EH (cell line): Measurements from ENCODE around the gene PRKCA.

ENCODE experiments used
- DNase-seq: peaks from one replicate; pipeline ENCODE4 v3.0.0-alpha.2; 2015; ENCODE audit warnings: low read depth

Gene PRKCA

DNA sequence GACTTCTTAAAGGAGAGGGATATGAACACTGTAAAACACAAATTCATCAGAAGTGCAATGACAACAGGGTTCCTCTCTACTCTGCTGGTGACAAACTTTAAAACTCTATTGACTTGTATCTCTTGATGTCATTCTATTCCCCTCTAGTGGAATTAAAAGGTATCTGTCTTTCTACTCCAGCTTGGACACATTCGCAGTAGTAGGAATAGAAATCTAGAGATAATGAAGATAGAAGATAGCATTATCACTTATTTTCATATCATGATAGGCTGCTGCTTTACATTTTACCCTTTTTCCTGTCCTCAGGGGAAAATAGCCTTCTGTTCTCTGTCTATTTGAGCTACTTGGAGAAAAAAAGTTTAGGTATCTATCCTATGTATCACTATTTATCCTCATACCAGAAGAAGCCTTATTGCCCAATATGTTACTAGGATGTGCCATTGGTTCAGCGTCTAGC is 322.9 kb downstream of the PRKCA start:
- DNase-seq, result peak; percentile 62

DNA sequence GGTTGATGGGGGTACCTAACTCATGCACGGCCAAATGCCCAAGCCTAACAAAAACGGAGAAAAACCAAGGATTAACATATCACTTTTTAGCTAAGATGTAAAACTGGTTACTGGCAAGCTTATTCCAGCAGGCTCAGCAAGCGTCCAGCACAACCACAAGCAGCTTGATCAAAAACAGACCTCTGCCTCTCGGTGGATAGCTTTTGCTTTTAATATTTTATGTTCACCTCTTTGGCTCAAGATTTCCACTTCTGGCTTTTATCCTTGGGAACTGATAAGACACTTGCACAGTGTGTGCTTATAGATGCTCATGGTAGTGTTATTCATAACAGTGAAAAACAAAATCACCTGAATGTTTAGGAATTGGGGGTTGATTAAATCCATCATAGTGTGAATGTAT is 325.6 kb downstream of the PRKCA start:
- no peak for DNase-seq

DNA sequence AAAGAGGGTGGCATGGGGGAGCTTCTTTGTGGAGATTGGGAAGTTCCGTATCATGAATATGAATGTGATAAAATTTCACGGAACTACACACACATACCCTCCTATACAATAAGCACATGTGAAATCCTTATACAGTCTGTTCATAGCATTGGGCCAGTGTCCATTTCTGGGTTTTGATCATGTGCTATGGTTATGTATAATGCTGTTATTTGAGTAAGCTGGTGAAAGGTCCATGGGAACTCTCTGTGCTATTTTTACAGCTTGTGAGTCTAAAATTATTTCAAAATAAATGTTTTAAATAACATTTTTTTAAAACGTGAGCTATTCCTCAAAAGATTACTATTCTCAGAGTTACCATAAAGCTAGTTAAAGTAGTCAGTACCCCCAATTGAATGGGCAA is 327.3 kb downstream of the PRKCA start:
- DNase-seq, result no peak

DNA sequence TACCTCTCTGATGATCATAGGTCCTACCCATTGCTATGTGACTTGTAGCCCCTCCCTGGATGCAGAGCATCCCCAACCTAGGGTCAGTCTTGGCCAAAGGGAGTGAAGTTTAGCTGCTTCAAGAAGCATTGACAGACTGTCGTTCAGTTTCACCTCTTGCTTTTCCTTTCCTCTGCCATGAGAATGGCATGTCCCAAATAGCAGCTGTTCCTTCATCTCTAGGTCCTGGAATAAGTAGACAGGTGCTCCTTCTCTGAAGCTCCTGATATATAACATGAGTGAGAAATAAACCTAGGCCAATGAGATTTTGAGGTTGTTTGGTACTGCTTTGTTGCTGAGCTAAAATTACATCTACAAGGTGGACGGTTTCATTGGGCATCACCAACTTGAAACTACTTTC is 328.0 kb downstream of the PRKCA start:
- no peak for DNase-seq

DNA sequence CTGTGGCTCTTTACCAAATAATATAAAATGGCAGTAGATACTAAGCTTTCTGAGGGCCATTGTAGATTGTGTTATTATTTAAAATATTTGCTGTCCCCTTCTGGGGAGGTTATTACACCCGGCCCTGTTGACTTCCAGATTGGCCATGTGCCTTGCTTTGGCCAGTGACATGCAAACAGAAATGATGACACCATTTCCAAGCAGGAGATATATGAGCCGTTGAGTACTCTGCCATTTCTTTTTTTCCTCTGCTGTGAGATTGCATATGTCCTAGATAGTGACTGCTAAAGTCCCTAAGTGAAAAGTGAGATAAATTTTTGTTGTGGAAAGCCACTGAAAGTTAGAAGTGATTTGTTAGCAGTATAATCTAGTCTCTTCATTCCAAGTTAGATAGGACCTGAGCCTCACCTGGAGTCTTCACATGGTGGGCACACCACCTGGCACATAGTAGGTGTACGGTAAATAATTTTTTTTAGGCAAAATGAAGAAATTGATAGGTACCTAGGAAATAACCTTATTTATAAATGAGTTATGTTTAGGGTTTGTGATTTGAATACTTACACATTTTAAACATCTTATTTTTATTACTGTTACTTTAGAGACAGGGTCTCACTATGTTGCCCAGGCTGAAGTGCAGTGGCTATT is 328.5 kb downstream of the PRKCA start:
- DNase-seq, result no peak

DNA sequence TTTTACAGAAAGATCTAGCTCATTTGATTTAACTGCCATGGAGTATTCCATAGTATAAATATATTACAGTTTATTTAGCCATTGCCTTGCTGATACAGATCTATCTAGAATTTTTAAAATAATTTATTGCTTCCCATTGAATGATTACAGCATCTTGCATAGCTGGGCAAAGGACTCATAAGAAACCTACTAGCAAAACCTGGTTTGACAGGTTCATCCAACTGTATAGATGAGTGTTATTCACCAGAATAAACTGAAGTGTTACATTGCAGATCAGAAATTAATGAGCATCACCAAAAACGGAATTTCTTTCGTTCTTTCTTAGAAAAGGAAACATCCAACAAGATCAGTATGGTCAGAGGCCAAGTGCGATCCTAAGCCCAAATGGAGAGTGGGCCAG is 330.3 kb downstream of the PRKCA start:
- no peak for DNase-seq

DNA sequence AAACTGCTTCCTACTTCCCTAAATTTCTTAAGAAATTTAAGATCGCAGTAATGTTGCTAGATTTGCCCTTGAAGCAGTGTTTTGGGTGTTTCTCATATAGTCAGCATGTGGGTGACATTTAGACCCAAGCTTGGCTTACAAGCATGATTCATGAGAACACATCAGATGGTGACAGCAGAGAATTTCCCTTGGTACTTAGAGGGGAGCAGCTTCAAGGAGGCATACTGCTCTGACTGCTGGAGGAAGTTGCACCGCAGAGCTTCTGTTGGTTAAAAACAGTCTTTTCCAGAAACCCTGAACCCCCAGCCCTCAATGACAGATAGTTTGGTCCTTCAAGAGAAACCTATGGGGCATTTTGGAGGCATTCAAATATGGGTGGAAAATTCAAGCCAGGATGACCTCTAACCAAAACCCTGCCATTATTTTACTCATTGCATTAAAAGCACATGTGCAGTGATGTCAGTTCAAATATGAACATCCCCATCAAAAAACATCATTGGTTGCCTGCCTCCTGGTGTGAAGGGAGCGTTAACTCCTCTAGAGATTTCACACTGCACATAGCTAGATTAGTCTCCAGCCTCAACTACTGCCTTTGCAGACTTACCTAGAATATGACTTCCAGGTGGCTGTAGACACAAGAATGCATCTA is 331.0 kb downstream of the PRKCA start:
- DNase-seq, result peak; percentile 50

DNA sequence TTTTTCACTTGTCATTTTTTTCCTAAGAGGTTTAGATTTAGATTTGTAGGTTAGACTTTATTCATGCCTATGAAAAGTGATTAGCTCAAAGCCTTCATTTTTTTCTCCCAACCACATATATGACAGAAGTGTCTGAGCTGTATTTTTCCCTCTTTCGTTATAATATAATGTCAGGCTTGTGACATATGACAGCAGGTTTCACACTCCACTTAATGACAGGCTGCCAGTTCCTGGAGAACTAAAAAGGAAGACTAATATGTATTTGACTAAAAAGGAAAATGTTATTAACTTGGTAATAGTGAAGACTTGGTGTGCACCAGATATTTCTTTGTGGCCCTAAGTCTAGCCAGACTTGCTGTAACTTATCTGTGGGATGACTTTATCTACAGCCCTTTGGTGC is 331.8 kb downstream of the PRKCA start:
- DNase-seq, result no peak

DNA sequence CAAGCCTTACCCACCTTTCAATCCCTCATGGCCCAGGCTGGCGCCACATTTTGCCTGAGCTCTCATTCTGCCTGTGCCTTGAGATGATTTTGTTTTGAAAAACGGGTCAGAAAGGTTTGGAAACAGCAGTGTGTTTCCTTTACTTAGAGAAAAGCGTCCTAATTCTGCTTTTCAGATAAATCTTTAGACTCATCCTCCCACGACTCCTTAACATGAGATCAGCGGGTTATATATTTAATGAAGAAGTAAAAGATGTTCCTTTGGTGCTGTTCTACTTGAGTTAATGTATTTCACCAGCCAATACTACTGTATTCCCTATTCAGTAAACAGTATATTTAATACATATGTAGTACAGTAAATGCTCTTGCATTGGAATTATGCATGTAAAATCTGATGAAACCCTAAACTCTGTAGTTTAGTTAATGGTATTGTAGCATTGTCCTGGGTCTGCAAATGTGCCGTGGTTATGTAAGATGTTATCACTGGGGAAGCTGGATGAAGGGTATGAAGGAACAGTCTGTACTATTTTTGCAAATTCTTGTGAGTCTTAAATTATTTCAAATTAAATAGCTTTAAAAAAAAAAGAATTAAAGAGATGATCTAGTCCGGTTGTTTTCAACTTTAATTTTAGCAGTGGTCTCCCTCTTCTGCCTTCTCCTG is 333.1 kb downstream of the PRKCA start:
- DNase-seq, result no peak

DNA sequence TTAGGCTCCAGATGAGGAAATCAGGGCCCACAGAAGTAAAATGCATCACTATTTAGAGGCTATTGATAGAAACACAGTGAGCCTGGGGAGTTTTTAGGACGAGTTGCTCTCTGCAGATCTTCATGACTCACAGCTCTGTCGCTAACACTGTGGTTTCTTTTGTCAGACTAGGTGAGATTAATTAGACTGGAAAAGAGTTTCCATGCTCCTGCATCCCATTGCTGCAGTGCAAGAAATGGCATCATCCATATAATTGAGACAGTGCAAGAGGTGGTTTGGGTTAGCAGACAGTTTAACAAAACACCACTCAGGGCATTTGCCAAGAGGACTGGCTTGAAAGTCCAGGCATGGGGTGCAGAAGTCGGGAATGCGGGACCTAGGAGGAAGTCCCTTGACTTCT is 333.7 kb downstream of the PRKCA start:
- DNase-seq, result peak; percentile 61

DNA sequence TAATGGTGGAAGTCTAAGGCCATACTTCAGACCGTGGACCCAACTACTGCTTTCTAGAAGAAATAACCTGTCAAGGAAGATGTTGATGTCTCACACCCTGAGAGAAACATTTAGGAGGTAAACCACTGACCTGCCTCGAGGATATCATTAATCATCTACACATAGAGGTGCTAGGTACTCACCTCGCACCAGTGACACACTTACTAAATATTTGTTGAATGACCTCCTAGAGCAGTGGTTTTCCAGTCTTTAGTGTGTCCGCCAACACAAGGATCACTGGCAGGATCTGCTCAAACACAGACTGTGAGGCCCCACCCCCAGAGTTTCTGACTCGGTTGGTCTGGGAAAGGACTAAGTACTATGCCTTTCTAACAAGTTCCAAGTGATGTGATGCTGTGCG is 335.1 kb downstream of the PRKCA start:
- no peak for DNase-seq

DNA sequence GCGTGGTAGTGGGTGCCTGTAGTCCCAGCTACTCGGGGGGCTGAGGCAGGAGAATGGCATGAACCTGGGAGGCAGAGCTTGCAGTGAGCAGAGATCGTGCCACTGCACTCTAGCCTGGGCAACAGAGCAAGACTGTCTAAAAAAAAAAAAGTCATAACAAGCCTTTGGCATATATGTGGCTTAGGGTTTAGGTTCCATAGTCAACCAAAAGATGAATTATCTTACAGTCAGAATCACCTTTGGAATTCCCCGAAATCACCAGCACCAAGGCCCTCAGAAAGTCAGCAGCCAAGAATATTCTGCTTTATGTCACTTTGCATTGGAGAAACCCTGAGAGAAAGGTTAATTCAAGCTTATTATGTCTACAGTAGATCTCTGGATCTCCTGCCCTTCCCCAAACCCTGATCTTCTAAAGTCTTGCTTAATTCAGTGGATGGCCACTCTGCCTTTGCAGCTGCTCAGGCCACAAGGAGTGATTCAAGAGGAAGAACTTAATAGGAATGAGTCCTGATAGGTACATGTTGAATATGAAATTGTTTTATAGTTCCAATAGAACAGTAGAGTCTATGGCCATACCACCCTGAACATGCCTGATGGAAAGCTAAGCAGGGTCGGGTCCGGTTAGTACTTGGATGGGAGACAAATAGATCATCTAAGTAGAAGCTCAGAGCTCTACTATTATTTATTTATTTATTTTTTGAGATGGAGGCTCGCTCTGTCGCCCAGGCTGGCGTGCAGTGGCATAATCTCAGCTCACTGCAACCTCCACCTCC is 336.5 kb downstream of the PRKCA start:
- DNase-seq, result no peak

DNA sequence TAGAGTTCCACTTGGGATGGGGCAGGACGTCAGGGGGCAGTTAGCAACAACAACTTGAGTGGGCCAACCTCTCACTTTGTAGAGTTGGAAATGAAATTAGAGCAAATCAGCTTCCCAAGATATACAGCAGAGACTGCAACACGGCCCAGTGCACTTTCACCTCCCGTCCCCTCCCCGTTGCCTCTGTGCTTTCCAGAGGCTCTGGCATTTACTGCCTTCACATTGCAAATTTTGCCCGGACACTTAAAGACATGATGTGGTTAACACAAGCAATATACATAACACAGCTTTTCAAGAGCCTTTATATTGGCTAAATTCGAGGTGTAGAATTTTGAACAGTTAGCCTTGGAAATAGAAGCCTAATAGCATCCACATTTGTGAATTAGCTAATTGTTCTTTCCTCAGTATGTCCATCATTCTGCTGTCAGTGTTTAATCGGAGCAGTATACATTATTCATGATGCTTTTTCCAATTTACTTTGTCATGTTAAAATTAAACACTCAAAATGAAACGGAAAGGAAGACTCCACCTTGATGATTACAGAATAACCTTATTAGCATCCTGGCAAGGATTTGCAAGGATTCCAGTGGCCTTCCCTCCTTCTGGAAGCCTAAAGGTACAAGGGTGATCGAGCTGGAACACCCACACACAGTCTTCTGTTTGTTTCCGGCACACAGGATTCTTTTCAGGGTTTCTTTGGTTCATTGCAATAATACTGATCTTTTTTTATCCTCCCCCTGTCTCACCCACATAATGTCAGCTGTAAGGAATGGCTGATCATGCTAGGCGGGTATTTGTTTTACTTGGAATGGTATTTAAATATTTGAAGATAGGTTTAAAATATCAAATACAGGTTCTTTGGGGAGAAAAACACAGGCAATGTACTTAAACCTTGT is 341.6 kb downstream of the PRKCA start:
- no peak for DNase-seq

DNA sequence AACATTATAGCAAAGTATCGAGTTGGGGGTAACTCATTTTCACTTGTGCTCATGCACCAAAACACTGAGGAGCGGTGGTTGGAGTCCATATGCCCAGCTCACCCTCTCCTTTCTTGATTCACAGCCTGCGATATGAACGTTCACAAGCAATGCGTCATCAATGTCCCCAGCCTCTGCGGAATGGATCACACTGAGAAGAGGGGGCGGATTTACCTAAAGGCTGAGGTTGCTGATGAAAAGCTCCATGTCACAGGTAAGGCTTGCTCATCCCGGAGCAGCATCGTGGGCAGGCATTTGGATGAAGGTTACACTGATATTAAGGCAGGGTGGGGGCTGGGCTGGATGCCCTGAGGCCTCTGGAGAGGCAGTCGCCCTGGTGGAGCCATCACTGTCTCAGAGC is 342.8 kb downstream of the PRKCA start:
- DNase-seq, result no peak

DNA sequence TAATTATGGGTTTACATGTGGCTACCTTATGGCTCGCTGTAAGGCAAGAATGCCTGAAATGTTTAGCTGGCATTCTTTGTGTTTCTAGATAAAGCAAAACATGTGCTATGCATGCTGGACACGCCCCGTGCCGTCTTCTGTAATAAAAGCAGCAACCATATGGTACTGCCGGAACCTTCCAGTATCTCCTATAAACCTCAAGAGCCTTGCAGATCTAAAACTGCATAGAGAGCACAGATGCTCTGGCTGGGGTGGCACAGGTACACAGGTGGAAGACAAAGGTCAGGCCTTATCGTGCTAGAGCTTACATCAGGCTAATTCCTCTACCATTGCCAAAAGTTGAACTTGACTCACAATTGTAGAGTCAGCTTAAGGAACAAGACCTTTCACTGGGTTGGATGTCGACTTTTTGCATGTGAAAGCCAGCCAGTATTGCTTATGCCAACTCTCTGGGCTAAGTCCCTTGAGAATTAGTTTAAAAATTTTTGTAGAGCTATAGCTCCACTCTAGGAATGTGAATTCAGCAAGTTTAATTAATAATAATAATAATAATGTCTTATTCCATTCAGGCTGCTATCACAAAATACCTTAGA is 345.1 kb downstream of the PRKCA start:
- no peak for DNase-seq

DNA sequence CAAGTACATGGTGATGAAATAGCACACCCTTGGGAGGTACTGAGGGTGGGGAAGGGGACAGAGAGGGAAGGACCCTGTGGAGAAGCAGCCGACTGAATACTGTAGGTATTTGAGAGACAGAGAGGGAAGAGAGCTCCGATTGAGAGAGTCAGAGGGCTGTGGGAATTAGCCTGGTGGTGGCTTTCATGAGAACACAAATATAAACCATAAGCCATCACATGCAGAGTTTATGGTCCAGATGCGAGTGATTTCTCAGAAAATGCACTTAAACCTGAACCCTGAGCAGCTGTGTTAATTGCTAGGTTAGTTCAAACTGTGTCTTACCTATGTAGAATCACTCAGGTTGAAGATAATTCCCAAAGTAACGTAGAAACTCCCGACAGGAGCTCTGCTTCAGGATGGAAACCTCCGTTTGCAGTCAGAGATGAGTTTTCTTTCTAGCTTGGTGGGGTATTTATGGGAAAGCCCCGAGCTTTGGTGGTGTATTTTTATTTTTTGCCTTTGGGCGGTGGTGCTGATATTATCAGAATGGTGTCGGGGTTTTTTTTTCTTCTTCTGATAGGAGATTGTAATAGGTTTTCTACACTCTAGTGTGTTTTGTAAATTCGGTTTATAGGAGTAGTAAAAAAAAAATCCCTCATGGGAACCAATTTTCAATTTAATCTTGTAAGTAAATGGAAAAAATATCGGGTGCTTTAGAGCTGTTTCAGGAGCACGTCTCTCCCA is 347.6 kb downstream of the PRKCA start:
- no peak for DNase-seq

DNA sequence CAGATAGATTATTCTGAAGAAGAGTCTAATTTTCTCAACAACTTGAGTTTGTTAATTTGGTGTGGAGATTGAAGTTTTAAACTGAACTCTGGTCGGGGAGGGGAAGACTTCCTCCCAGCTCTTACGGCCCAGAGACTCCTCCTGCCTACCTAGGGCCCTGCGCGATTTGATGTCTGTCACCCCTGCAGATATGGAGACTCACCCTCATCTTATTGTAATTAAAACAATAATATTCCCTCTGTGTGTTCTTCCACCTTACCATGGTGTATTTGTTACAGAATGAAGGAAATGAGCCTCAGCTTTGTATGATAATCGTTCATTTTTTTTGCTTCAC is 348.1 kb downstream of the PRKCA start:
- no peak for DNase-seq

DNA sequence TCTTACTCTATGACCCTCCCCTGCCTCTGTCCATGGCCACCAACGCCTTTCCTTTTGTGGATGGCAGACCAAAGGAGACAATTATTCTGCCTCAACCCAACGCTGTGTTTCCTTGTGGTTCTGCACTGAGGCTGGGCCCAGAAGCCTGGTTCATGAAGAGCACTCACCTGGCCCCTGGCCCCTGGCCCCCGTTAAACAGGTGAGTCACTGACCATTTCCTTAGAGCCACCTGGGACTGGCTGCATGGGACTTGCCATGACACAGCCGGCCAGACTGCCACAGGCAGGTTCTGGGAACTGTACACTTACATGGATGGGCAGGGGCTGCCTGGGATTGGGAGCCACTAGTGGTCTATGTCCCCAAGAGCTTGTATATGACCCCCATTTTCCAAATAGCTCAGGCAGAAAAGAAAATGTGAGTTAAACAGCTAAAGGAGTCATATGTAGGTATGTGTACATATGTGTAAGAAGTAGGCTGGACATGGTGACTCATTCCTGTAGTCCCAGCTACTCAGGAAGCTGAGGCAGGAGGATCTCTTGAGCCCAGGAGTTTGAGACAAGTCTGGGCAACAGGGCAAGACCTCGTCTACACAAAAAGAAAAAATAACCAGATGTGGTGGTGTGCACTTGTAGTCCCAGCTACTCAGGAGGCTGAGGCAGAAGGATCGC is 350.6 kb downstream of the PRKCA start:
- peak; percentile 51 for DNase-seq

DNA sequence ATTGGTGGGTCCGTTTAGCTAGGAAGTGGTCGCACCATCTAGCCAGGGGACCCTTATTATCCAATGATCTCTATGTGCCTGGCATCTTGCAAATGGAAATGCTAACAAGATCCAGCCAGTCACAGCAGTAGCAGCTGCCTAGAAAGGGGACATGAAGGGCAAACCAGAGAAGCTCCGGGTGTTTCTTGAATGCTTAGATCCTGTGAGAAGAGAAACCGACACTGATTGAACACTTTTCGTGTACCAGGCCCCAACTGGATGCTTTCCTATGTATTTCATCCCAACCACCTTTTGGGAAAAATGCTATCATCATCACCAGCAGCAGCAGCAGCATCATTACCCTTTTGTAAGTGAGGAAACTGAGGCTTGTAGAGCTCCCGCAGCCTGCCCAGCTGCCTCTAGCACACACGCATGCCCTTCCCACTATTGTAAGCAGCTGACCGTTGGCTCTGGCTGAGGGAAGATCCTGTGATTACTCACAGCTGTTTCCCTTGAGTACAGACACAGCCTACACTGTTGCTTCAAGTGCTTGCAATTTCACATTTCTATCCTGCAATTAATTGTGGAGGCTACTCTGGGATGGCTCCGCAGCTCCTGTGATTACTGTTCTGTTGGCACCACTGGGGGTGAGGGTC is 351.8 kb downstream of the PRKCA start:
- peak; percentile 48 for DNase-seq

DNA sequence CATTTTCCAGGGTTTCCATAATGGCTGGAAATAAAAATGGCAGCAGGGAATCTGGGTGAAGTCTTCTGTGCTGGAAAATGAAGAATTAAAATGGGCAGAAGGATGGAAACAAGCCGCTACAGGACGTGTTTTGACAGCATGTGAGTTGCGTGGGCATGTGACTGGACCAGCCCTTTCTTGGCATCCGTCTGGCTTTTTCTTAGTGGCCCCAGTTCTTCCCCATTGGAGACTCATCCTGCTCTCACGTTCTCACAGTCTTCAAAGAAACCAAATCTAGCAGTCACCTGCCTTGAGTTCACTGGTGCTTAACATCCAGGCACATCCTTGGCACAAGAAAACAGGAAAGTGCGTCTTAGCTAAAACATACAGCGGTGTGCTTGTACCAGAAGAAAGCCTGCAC is 352.4 kb downstream of the PRKCA start:
- no peak for DNase-seq
